ENCODE data around the gene CCL4L2.
"Not testable (repeated sequence)": the region's sequence is repeated elsewhere in the genome, so short reads cannot be mapped to it uniquely, and the experiment has no call there.

CCL4L2 gene

GRCh38 chr17:36206486-36206821, 4.4 kb upstream of the CCL4L2 start:
- Mint-ChIP-seq H3K4me1 (peaks cover 61% of the 10 kb centered on the region), H3K27me3 (peaks cover 11% of the 10 kb centered on the region)
- peak; percentile 62 for ATAC-seq
- DNase-seq; H3K9me3 Mint-ChIP-seq; H3K4me3 Mint-ChIP-seq; H3K36me3 Mint-ChIP-seq (ENCODE audit: low read depth); H3K27ac Mint-ChIP-seq: not testable (repeated sequence)

GRCh38 chr17:36207383-36207782, 3.5 kb upstream of the CCL4L2 start:
- peaks cover 59% of the 10 kb centered on the region for H3K4me1 Mint-ChIP-seq
- H3K4me3 Mint-ChIP-seq; DNase-seq; H3K36me3 Mint-ChIP-seq (ENCODE audit: low read depth); H3K27ac Mint-ChIP-seq; ATAC-seq; H3K9me3 Mint-ChIP-seq: not testable (repeated sequence)
- H3K27me3 Mint-ChIP-seq = peaks cover 16% of the 10 kb centered on the region

DNA sequence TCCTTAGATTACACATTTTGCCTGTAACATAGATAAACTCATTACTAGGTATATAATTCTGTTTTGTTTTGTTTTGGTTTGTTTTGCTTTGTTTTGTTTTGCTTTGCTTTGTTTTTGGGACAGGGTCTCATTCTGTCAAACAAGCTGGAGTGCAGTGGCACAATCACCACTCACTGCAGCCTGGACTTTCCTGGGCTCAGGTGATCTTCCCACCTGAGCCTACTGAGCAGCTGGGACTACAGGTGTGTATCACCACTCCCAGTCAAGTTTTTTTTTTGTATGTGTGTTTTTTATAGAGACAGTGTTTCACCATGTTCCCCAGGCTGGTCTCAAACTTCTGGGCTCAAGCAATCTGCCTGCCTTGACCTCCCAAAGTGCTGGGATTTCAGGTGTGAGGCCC, 1.3 kb upstream of the CCL4L2 start:
- ATAC-seq (no peak), DNase-seq (no peak)
- Mint-ChIP-seq H3K36me3 (ENCODE audit: low read depth) (no peaks in the 10 kb centered on the region), H3K4me1 (peaks cover 50% of the 10 kb centered on the region), H3K4me3 (no peak overlapping the region), H3K27ac (no peak overlapping the region), H3K27me3 (peaks cover 23% of the 10 kb centered on the region), H3K9me3 (no peaks in the 10 kb centered on the region)

- ATAC-seq = peak; percentile 6
- peak overlapping the region; percentile 47 for H3K27ac Mint-ChIP-seq
- peak overlapping the region; percentile 73 for H3K4me3 Mint-ChIP-seq
- H3K36me3 Mint-ChIP-seq (ENCODE audit: low read depth); DNase-seq; H3K9me3 Mint-ChIP-seq: not testable (repeated sequence)
- peaks cover 39% of the 10 kb centered on the region for H3K4me1 Mint-ChIP-seq
- peaks cover 23% of the 10 kb centered on the region for H3K27me3 Mint-ChIP-seq
Measured at GRCh38 chr17:36211484-36212271, 815 bp downstream of the CCL4L2 start.

- Mint-ChIP-seq H3K27me3 (peaks cover 20% of the 10 kb centered on the region), H3K27ac (no peak overlapping the region), H3K9me3 (no peaks in the 10 kb centered on the region), H3K4me3 (peak overlapping the region; percentile 73), H3K4me1 (peaks cover 34% of the 10 kb centered on the region), H3K36me3 (ENCODE audit: low read depth) (no peaks in the 10 kb centered on the region)
- ATAC-seq (no peak), DNase-seq (no peak)
Measured at GRCh38 chr17:36212272-36212605, 1.4 kb downstream of the CCL4L2 start.

GRCh38 chr17:36212966-36213365, 2.1 kb downstream of the CCL4L2 start:
- Mint-ChIP-seq H3K27ac (peak overlapping the region; percentile 3), H3K27me3 (peaks cover 18% of the 10 kb centered on the region), H3K36me3 (ENCODE audit: low read depth) (peaks cover 2% of the 10 kb centered on the region), H3K9me3 (peaks cover 4% of the 10 kb centered on the region), H3K4me1 (peaks cover 31% of the 10 kb centered on the region), H3K4me3 (peak overlapping the region; percentile 73)
- DNase-seq = no peak
- ATAC-seq = no peak

- H3K4me1 Mint-ChIP-seq = peaks cover 31% of the 10 kb centered on the region
- no peak overlapping the region for H3K4me3 Mint-ChIP-seq
Measured at GRCh38 chr17:36213695-36214094, 2.8 kb downstream of the CCL4L2 start.

GRCh38 chr17:36214918-36215317, 4.1 kb downstream of the CCL4L2 start:
- DNase-seq (no peak), ATAC-seq (no peak)
- peaks cover 7% of the 10 kb centered on the region for H3K36me3 Mint-ChIP-seq (ENCODE audit: low read depth)
- H3K27me3 Mint-ChIP-seq = peaks cover 18% of the 10 kb centered on the region
- H3K9me3 Mint-ChIP-seq = peaks cover 5% of the 10 kb centered on the region
- no peak overlapping the region for H3K27ac Mint-ChIP-seq
- no peak overlapping the region for H3K4me3 Mint-ChIP-seq
- peaks cover 26% of the 10 kb centered on the region for H3K4me1 Mint-ChIP-seq

More at GRCh38 chr17:36213695-36214094, 2.8 kb downstream of the CCL4L2 start:
- Mint-ChIP-seq H3K9me3 (peaks cover 5% of the 10 kb centered on the region), H3K27me3 (peaks cover 18% of the 10 kb centered on the region), H3K27ac (no peak overlapping the region), H3K36me3 (ENCODE audit: low read depth) (peaks cover 5% of the 10 kb centered on the region)
- ATAC-seq = no peak
- no peak for DNase-seq

- Mint-ChIP-seq H3K4me1 (peaks cover 19% of the 10 kb centered on the region), H3K27me3 (peaks cover 16% of the 10 kb centered on the region)
- H3K36me3 Mint-ChIP-seq (ENCODE audit: low read depth); H3K4me3 Mint-ChIP-seq; DNase-seq; H3K9me3 Mint-ChIP-seq; ATAC-seq; H3K27ac Mint-ChIP-seq: not testable (repeated sequence)
Measured at GRCh38 chr17:36215406-36216308, 4.8 kb downstream of the CCL4L2 start.

DNA sequence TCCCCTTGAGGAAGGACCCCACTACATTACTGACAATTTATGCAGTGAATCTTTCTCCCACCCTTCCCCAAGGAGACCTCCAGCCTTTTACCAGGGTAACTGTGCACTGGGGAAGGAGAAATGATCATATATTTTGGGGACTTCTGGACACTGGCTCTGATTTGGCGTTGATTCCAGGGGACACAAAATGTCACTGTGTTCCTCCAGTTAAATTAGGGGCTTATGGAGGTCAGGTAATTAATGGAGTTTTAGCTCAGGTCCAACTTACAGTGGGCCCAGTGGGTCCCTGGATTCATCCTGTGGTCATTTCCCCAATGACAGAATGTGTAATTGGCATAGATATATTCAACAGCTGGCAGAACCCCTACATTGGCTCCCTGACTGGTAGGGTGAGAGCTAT, 8.7 kb downstream of the CCL4L2 start:
- not testable (repeated sequence) for H3K36me3 Mint-ChIP-seq (ENCODE audit: low read depth); H3K4me1 Mint-ChIP-seq; H3K4me3 Mint-ChIP-seq; H3K27ac Mint-ChIP-seq; ATAC-seq; H3K27me3 Mint-ChIP-seq; H3K9me3 Mint-ChIP-seq; DNase-seq

DNA sequence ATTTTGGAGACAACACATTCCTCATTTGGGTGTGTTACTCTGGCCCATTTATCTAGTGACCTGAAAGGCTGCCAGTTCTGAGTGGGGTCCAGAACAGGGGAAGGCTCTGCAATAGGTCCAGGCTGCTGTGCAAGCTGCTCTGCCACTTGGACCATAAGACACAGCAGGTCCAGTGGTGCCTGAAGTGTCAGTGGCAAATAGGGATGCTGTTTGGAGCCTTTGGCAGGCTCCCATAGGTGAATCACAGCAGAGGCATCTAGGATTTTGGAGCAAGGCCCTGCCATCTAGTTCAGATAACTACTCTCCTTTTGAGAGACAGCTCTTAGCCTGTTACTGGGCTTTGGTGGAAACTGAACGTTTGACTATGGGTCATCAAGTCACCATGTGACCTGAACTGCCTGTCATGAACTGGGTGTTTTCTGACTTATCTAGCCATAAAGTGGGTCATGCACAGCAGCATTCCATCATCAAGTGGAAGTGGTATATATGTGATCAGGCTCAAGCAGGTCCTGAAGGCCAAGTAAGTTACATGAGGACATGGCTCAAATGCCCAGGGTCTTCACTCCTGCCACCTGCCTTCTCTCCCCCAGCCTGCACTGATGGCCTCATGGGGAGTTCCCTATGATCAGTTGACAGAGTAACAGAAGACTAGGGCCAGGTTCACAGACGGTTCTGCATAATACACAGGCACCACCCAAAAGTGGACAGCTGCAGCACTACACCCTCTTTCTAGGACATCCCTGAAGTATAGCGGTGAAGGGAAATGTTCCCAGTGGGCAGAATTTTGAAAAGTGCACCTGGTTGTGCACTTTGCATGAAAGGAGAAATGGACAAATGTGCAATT, 10.1 kb downstream of the CCL4L2 start:
- H3K4me1 Mint-ChIP-seq; DNase-seq; H3K27ac Mint-ChIP-seq; H3K27me3 Mint-ChIP-seq; H3K9me3 Mint-ChIP-seq; ATAC-seq; H3K36me3 Mint-ChIP-seq (ENCODE audit: low read depth); H3K4me3 Mint-ChIP-seq: not testable (repeated sequence)

GRCh38 chr17:36221581-36222100, 10.8 kb downstream of the CCL4L2 start:
- not testable (repeated sequence) for H3K36me3 Mint-ChIP-seq (ENCODE audit: low read depth); H3K4me3 Mint-ChIP-seq; DNase-seq; H3K9me3 Mint-ChIP-seq; ATAC-seq; H3K27ac Mint-ChIP-seq; H3K27me3 Mint-ChIP-seq; H3K4me1 Mint-ChIP-seq

DNA sequence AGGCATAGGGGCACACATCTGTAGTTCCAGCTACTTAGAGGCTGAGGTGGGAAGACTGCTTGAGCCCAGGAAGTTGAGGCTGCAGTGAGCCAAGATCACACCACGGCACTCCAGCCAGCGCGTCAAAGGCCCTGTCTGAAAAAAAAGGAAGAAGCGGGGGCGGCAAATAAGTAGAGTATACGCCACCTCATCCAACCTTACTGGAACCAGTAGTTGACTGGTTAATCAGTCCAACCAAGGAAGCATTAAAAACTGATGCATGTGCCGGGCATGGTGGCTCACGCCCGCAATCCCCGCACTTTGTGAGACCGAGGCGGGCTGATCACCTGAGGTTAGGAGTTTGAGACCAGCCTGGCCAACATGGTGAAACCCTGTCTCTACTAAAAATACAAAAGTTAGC, 12.1 kb downstream of the CCL4L2 start:
- DNase-seq; H3K4me3 Mint-ChIP-seq; H3K4me1 Mint-ChIP-seq; H3K9me3 Mint-ChIP-seq; H3K36me3 Mint-ChIP-seq (ENCODE audit: low read depth); H3K27me3 Mint-ChIP-seq; ATAC-seq; H3K27ac Mint-ChIP-seq: not testable (repeated sequence)

- not testable (repeated sequence) for H3K4me3 Mint-ChIP-seq; H3K27me3 Mint-ChIP-seq; H3K36me3 Mint-ChIP-seq (ENCODE audit: low read depth); ATAC-seq; H3K27ac Mint-ChIP-seq; H3K4me1 Mint-ChIP-seq; H3K9me3 Mint-ChIP-seq
- DNase-seq = peak; percentile 43
Measured at GRCh38 chr17:36229644-36230043, 18.8 kb downstream of the CCL4L2 start.
